Hepatocyte (in vitro differentiated cells): Measurements from ENCODE around the gene PRKAG2. TPM values are rescaled to one million over a fixed set of nuclear protein-coding genes. Genes with fewer than 3 reads are reported as not detected.

Experiments used
- DNase-seq: peaks from one replicate; pipeline ENCODE4 v3.0.0-alpha.2; 2016; ENCODE audit warnings: low spot score
- H2AFZ ChIP-seq: fragments of 200-600 bp; sonication (generic); 2 replicates; pipeline ENCODE4 v1.6.0; 2016; ENCODE audit warnings: antibody characterized with exemption, mild to moderate bottlenecking
- H3K27ac ChIP-seq: fragments of 200-600 bp; sonication (generic); 2 replicates; pipeline ENCODE4 v1.5.1; 2016; ENCODE audit warnings: mild to moderate bottlenecking
- H3K27me3 ChIP-seq: fragments of 200-600 bp; sonication (generic); 2 replicates; pipeline ENCODE4 v1.6.1; 2016
- H3K36me3 ChIP-seq: fragments of 200-600 bp; sonication (generic); replicated peaks from 2 replicates; pipeline ENCODE4 v1.5.1; 2016; ENCODE audit warnings: low read depth; ENCODE audit not compliant: insufficient read depth
- H3K4me1 ChIP-seq: fragments of 200-600 bp; sonication (generic); 2 replicates; pipeline ENCODE4 v1.5.1; 2016; ENCODE audit warnings: mild to moderate bottlenecking, moderate library complexity; ENCODE audit not compliant: insufficient read depth
- H3K4me2 ChIP-seq: fragments of 200-600 bp; sonication (generic); 2 replicates; pipeline ENCODE4 v1.6.0; 2016
- H3K4me3 ChIP-seq: fragments of 200-600 bp; sonication (generic); 2 replicates; pipeline ENCODE4 v1.5.1; 2016; ENCODE audit warnings: mild to moderate bottlenecking
- H3K79me2 ChIP-seq: fragments of 200-600 bp; sonication (generic); 2 replicates; pipeline ENCODE4 v1.6.0; 2017; ENCODE audit warnings: mild to moderate bottlenecking
- H3K9me2 ChIP-seq: fragments of 200-600 bp; sonication (generic); replicated peaks from 2 replicates; pipeline ENCODE4 v1.6.0; 2017; ENCODE audit warnings: mild to moderate bottlenecking; ENCODE audit not compliant: insufficient read depth
- H3K9me3 ChIP-seq: fragments of 200-600 bp; sonication (generic); 2 replicates; pipeline ENCODE4 v1.5.1; 2016; ENCODE audit warnings: low read depth, mild to moderate bottlenecking
- H4K20me1 ChIP-seq: fragments of 200-600 bp; sonication (generic); 2 replicates; pipeline ENCODE4 v1.6.0; 2016; ENCODE audit warnings: mild to moderate bottlenecking; ENCODE audit not compliant: insufficient read depth, poor library complexity, severe bottlenecking
- EZH2 ChIP-seq: fragments of 200-600 bp; sonication (generic); IDR thresholded peaks from 2 replicates; pipeline ENCODE4 v1.6.1; 2016; ENCODE audit warnings: antibody characterized with exemption, mild to moderate bottlenecking, borderline replicate concordance
- EZH2phosphoT487 ChIP-seq: fragments of 200-600 bp; sonication (generic); IDR thresholded peaks from one replicate; pipeline ENCODE4 v1.6.1; 2018; ENCODE audit warnings: antibody characterized with exemption, mild to moderate bottlenecking, low read depth, moderate library complexity; ENCODE audit not compliant: unreplicated experiment, severe bottlenecking
- WGBS: methylation state at CpG from one replicate; pipeline ENCODE4 v1.1.6; 2016; ENCODE audit warnings: low lambda C conversion rate; ENCODE audit errors: missing lambda C conversion rate; 5-methylcytosine and 5-hydroxymethylcytosine counted together
- polyA plus RNA-seq: library from polyadenylated mRNA; unstranded; fragments of >200 nt; fragmentation: Nextera tagmentation; extraction: Ambion mirVana; gene quantifications from 2 replicates; pipeline ENCODE4 v1.2.1, GENCODE V29; 2016
- total RNA-seq: library from RNA; depleted of rRNA; stranded (reverse); fragments of >200 nt; gene quantifications from 2 replicates; pipeline ENCODE4 v1.2.3, GENCODE V29; 2014
- TF ChIP-seq, protein P1 (sequence below): fragments of 200-600 bp; sonication (generic); IDR thresholded peaks from 2 replicates; pipeline ENCODE4 v1.5.1; 2016; ENCODE audit warnings: antibody characterized with exemption, mild to moderate bottlenecking; ENCODE audit not compliant: poor library complexity

The PRKAG2 gene
- total and polyA plus RNA-seq, 2 experiments from 2014 or later = 17.8 to 23.4 TPM

DNA sequence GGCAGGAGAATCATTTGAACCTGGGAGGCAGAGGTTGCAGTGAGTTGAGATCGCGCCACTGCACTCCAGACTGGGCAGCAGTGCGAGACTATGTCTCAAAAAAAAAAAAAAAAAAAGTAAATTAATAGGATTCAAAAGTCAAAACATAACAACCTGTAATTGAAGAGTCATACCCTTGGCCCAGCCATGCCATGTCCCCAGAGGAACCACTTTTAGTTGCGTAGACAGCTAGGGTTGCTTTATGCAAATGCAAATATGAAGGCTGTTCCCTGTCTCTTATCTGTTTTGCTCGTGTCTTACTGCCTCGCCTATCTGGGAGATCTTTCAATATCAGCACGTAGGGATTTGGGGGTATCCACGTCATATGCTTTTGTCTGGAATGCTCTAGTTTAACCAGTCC lies 73.1 kb downstream of the PRKAG2 start:
- peaks cover 10% of the 10 kb centered on the region for H3K4me1 ChIP-seq
- no peaks in the 10 kb centered on the region for H4K20me1 ChIP-seq
- no peak overlapping the region for H2AFZ ChIP-seq
- TF ChIP-seq, protein P1, sequence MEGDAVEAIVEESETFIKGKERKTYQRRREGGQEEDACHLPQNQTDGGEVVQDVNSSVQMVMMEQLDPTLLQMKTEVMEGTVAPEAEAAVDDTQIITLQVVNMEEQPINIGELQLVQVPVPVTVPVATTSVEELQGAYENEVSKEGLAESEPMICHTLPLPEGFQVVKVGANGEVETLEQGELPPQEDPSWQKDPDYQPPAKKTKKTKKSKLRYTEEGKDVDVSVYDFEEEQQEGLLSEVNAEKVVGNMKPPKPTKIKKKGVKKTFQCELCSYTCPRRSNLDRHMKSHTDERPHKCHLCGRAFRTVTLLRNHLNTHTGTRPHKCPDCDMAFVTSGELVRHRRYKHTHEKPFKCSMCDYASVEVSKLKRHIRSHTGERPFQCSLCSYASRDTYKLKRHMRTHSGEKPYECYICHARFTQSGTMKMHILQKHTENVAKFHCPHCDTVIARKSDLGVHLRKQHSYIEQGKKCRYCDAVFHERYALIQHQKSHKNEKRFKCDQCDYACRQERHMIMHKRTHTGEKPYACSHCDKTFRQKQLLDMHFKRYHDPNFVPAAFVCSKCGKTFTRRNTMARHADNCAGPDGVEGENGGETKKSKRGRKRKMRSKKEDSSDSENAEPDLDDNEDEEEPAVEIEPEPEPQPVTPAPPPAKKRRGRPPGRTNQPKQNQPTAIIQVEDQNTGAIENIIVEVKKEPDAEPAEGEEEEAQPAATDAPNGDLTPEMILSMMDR = no peak
- TF ChIP-seq EZH2 = no peak
- TF ChIP-seq EZH2phosphoT487 = no peak
- no peak overlapping the region for H3K4me3 ChIP-seq
- no peak overlapping the region for H3K27ac ChIP-seq
- DNase-seq = no peak
- H3K9me2 ChIP-seq = no peaks in the 10 kb centered on the region
- H3K79me2 ChIP-seq = no peaks in the 10 kb centered on the region
- 73% methylated on average over 8 of the region's 8 CpGs for WGBS
- H3K9me3 ChIP-seq = no peaks in the 10 kb centered on the region
- H3K27me3 ChIP-seq = no peaks in the 10 kb centered on the region
- H3K4me2 ChIP-seq = no peak overlapping the region
- no peaks in the 10 kb centered on the region for H3K36me3 ChIP-seq

DNA sequence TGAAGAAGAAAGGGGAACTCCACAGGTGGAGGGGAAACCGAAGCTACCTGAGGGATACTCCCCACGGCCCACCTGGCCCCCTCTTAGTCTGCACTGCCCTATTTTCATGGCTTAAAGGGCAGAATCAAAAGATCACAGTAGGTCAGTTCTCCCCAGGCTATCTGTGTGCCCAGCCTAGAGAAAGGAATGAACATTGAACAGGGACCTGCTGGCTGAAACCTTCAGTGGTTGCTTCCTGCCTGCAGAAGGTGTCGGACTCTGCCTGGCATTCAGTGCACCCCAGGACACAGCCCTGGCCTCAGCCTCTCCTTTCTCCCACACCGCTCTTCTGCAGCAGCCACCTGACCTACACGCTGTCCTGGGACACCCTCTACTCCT lies 74.5 kb downstream of the PRKAG2 start:
- 90% methylated on average over 5 of the region's 5 CpGs for WGBS
- Histone ChIP-seq H3K27me3 (no peaks in the 10 kb centered on the region), H3K79me2 (no peaks in the 10 kb centered on the region), H3K36me3 (no peaks in the 10 kb centered on the region), H4K20me1 (no peaks in the 10 kb centered on the region), H3K4me3 (no peak overlapping the region), H3K4me2 (no peak overlapping the region), H3K27ac (peak overlapping the region; percentile 39), H3K4me1 (peaks cover 5% of the 10 kb centered on the region), H3K9me2 (no peaks in the 10 kb centered on the region), H2AFZ (no peak overlapping the region), H3K9me3 (no peaks in the 10 kb centered on the region)
- TF ChIP-seq EZH2 (no peak), EZH2phosphoT487 (no peak)
- TF ChIP-seq, protein P1 = no peak
- DNase-seq = no peak

DNA sequence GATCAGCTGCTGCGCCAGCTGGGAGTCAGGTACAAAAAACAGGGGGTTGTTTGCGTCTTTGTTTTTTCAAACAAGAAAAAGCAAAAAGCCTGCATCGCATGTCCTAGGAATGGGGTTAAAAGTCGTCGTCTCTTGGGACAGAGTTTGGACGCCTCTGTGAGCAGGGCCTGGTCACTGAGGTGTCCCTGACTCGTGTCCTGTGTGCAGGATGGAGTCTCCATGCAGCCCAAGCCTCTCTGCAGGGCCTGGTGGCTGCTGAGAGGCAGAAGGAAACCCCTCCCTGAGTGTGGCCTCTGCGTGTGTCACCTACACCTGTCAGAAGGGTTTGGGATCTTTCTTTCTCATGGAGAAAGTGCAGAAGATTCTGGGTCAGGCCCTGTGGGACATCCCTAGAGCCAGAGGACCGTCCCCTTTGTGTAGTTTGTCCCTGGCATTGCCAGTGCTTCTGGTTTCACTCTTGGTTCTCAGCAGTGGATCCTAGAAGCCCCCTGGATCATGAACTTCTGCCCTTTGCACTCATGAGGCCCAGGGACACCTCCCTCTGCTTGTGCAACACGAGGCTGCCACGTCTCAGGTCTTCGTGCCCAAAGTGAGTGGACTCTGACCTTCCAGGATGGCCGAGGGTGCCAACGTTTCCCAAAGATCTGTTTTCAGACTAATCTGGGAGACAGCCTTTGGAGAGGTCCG lies 75.0 kb downstream of the PRKAG2 start:
- H3K4me3 ChIP-seq = no peak overlapping the region
- H3K79me2 ChIP-seq = no peaks in the 10 kb centered on the region
- H2AFZ ChIP-seq = no peak overlapping the region
- WGBS = 83% methylated on average over 15 of the region's 15 CpGs
- no peaks in the 10 kb centered on the region for H3K9me3 ChIP-seq
- peak overlapping the region; percentile 39 for H3K27ac ChIP-seq
- no peaks in the 10 kb centered on the region for H4K20me1 ChIP-seq
- peaks cover 5% of the 10 kb centered on the region for H3K4me1 ChIP-seq
- TF ChIP-seq EZH2phosphoT487 = no peak
- TF ChIP-seq, protein P1 = no peak
- no peak for TF ChIP-seq EZH2
- no peak overlapping the region for H3K4me2 ChIP-seq
- H3K27me3 ChIP-seq = no peaks in the 10 kb centered on the region
- H3K9me2 ChIP-seq = no peaks in the 10 kb centered on the region
- H3K36me3 ChIP-seq = no peaks in the 10 kb centered on the region
- DNase-seq = no peak

DNA sequence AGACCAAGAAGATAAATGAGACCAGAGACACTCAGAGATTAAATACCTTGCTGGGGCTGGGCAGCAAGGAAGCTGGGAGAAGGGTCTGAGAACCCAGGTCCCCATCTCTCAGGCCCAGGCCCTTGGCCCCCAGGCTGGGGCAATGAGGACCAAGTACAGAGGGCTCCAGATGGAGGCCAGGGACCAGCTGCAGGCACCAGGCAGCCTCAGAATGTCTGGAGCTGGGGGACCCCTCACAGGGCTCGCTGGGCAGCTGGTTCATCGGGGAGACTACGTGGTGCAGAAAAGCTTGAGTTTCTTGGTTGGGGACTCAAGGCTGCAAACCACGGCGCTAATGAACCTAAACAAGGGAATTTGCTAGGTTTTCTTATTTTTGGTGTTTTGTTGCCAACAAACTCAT lies 75.6 kb downstream of the PRKAG2 start:
- H3K9me3 ChIP-seq = no peaks in the 10 kb centered on the region
- H3K4me1 ChIP-seq = no peaks in the 10 kb centered on the region
- no peaks in the 10 kb centered on the region for H3K9me2 ChIP-seq
- no peak for DNase-seq
- no peaks in the 10 kb centered on the region for H4K20me1 ChIP-seq
- no peak overlapping the region for H3K4me2 ChIP-seq
- H3K27ac ChIP-seq = no peak overlapping the region
- WGBS = 96% methylated on average over 5 of the region's 5 CpGs
- H3K4me3 ChIP-seq = no peak overlapping the region
- H3K36me3 ChIP-seq = no peaks in the 10 kb centered on the region
- TF ChIP-seq EZH2 (no peak), EZH2phosphoT487 (no peak)
- TF ChIP-seq, protein P1 = no peak
- no peaks in the 10 kb centered on the region for H3K27me3 ChIP-seq
- H2AFZ ChIP-seq = no peak overlapping the region
- H3K79me2 ChIP-seq = no peaks in the 10 kb centered on the region
